Heart left ventricle (tissue), 13 donors: ENCODE data around the gene MTOR.

Experiments
- CTCF ChIP-seq, 12 donors: fragments of 200-600 bp; sonication (generic) in 4 of 12; IDR thresholded peaks; one replicate each; pipeline versions ENCODE4 v1.5.0 to v1.8.0; 2018 to 2022; ENCODE audit warnings: antibody characterized with exemption in 12 of 12, mild to moderate bottlenecking in 5 of 12
- POLR2A ChIP-seq, 2 donors: fragments of 450-650 bp; IDR thresholded peaks; one replicate each; pipeline ENCODE4 v1.6.1; 2017; ENCODE audit warnings: antibody characterized with exemption in 2 of 2, mild to moderate bottlenecking in 2 of 2, moderate library complexity in 2 of 2
- donor health status: ischemic (EF 13 %, LVEDD 7.1; RV severe dilation, severe dysfunction).
- donor health status: DM: no; HTN: yes; CAD: no.
- donor health status: DM: no; HTN: no; CAD: no.
- donor health status: ischemic (EF 25% LVEDD 6.9; RV normal size, moderate dysfunction).
- donor health status: ischemic (EF 25% LVEDD 5.7; RV mildly dilated, moderate dysfunction).
- donor health status: ischemic (EF 35%, LVEDD 5.7; RV mildly dilated, moderate dysfunction).
- donor health status: nonischemic (EF 11% LVEDD 7.7; RV severe dilation, severe dysfunction).
- donor health status: DM: yes; HTN: yes; CAD: no.
- donor health status: PGD.
- donor health status: ischemic (EF 29% LVEDD 5.4; RV normal size, mild dysfunction).
- donor health status: nonischemic (EF 23%, LVEDD 6.1; RV moderate dilation, normal function).

DNA sequence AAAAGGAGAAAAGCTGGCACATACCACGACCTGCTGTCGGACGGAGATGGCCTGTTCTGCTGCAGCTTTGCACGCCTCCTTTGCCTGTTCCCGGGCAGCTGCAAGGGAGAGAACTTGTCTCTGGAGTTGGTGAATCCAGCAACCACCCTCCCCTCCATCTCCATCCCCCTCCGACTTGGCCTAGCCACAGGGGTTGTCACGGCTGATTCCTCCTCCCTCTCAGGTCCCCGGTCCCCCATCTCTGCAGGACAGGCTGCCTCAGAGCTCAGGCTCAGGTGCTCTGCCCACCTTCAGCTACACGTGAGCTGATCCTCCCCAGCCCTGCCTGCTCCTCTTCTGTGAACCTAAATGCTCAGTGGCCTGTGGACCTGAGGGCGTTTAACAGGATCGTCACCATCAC is 191.5 kb downstream of the MTOR start:
- TF ChIP-seq POLR2A (IDR thresholded peaks at IDR 0.05), result no peak
- no peak for TF ChIP-seq CTCF (IDR thresholded peaks at IDR 0.05)
